ENCODE measurements around the gene GFRA4.

GFRA4 gene

GRCh38 chr20:3693376-3693775 is 30.2 kb upstream of the GFRA4 start:
- no peak for DNase-seq

DNA sequence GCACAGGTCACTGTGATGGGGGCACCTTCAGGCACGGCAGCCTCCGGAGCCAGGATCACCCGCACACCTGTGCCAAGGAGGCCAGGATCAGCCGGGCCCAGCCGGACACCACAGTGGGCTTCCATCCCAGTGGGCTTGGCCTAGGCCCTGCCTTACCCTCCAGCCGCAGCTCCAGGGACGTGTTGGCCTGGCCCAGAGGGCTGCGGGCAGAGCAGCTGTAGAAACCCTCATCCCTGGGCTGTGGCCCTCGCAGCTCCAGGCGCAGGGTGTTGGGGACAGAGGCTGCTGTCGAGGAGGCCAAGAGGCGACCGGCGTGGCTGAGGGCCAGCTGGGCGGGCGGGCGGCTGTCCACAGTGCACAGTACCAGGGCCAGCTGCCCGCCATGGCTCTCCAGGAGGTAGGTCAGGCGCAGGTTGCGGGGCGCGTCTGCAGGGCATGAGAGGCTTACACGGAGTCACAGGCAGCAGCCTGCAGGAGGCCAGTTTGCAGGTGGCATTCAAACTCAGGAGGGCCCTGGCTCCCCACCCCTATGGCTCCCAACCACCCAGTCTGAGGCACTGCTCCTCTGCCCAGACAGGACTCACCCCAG is 29.6 kb upstream of the GFRA4 start:
- DNase-seq, result no peak

- no peak for DNase-seq
Measured at GRCh38 chr20:3691897-3692296, 28.7 kb upstream of the GFRA4 start.

DNA sequence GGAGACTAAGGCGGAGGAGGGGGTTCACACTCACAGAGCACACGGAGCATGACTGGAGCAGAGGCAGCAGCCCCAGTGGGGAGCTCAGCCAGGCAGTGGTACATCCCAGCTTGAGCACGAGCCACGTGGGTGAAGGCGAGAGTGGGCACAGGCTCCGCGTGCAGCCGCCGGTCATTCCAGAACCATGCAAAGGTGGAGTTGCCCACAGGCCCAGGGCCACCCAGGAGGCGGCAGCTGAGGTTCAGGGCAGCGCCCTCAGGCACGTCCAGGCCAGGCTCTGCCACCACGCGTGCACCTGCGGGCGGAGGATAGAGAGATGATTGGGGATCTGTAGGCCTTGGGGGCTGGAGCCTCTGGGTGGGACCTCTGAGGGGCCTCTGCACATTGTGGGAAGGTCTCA is 28.1 kb upstream of the GFRA4 start:
- no peak for DNase-seq

- DNase-seq, result no peak
Measured at GRCh38 chr20:3690413-3690812, 27.2 kb upstream of the GFRA4 start.

DNA sequence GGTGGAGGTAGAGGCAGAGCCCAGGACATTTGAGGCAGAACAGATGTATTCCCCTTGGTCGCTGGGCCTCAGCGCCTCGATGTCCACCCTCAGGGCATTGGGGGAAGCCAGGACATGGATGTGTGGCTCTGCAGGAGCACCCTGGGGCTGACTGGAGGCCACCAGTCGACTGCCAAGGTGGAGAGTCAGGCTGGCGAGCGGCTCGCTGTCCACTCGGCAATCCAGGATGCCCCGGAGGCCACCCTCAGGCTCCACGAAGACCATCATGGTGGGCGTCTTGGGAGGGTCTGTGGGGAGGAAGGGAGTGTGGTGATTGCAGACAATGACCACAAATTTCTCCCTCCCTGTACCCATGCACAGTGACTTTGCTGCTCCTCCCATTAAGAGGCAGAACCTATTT is 26.8 kb upstream of the GFRA4 start:
- DNase-seq, result no peak

DNA sequence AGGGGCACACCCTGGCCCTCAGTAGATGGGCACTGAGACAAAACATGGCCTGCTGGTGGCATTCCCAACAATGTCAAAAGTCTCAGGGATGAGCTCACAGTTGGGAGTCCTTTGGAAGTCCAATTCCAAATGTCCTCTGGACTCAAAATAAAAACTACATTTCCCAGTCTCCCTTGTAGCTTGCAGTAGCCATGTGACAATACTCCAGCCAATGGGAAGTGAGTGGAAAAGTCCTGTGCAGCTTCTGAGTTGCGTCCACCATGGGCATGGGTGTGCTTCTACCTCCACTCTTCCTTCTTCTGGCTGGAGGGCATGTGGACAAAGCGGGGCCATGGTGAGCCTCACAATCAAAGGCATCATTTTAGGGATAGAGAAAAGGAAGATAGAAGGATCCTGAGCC is 24.5 kb upstream of the GFRA4 start:
- DNase-seq, result peak; percentile 66

- peak; percentile 88 for DNase-seq
Measured at GRCh38 chr20:3686867-3687321, 23.7 kb upstream of the GFRA4 start.

GRCh38 chr20:3686421-3686820 is 23.2 kb upstream of the GFRA4 start:
- DNase-seq, result no peak

GRCh38 chr20:3685341-3685740 is 22.1 kb upstream of the GFRA4 start:
- DNase-seq, result no peak

- no peak for DNase-seq
Measured at GRCh38 chr20:3681931-3682781, 19.0 kb upstream of the GFRA4 start, which contains the start of gene ADAM33. Gene ADAM33 (minus strand): TSS chr20:3682010. CDS start chr20:3682004, 6 bp downstream.

DNA sequence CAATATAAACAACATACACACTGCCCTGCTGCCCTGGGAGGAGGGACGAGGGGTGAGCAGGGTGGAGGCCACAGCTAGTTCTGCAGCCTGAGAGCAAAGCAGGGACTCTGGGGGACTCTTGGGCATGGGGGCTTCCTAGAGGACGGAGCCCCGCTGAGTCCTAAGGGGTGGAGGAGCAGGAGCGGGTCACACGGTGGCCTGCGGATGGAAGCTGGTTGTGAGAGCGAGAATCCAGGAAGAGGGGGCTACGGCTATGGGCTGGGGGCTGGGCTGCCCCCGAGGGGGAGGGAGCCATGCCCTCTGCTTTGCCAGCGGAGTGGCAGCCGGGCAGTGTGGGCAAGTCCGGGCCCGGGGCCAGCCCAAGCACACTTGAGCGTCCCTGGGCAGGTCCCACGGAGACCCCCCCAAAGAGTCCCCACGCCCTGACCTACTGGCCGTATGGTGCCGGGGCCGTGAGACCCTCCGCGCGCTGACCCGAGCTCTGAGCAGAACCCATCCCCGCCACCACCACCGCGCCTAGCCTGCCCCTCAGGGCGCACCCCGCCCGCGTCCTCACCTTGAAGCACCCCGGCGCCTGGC is 18.2 kb upstream of the GFRA4 start:
- no peak for DNase-seq

GRCh38 chr20:3680701-3681351 is 17.6 kb upstream of the GFRA4 start:
- no peak for DNase-seq

- peak; percentile 79 for DNase-seq
Measured at GRCh38 chr20:3679749-3680700, 16.8 kb upstream of the GFRA4 start.

DNA sequence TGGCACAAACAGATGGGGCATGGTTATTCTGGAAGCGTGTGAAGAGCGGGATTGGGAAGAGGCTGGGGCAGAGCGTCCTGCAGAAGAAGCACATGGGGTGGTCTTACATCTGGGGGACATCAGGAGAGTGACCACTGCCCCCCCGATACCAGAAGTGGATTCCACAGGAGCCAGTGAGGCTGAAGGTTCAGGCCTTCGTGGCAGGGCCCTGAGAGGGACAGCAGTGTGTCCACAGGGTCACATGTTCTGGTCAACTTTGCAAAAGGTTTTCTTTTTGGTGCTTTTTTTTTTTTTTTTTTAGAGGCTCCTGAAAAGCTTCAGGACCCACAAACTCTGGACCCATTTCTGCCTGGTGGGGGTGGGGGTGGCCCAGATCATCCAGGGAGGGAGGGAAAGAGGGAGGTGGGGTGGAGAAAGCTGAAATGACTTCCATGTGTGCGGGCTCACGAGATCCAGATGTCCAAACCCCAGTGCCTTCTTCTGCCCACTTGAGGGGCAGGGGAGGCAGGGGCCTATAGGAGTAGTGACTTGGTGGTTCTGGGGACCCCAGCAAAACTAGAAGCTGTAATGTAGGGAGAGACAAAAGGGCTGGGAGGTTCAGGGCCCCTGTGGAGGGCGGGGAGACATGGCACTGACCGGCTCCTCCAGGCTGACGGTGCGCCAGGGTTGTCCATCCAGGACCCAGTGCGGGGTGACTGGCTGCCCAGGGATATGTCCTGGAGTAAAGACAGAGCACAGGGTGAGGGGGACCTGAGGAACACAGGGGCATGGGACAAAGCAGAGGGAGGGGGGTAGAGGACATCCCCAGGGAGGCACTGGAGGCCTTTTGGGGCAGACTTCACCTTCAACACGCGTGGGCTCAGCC is 15.9 kb upstream of the GFRA4 start:
- DNase-seq, result peak; percentile 30

DNA sequence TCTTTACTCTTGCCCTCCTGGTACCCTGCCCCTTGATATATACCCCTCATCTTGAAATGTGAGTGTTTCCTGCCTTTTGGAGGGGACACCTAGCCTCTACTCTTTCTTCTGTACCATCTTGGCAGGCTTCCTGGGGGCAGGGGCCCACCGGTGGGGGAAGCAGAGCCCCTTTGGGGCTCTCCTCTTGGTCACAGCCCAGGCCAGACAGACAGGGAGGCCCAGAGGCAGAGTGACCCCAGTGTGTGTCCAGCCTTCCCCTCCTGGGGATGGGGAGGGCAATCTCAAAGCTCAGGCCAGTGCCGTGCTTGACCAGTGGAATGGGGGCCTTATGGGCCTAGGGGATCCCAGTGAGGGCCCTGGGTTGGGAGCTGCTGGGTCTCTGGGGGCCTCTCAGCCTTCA is 15.0 kb upstream of the GFRA4 start:
- DNase-seq, result no peak

DNA sequence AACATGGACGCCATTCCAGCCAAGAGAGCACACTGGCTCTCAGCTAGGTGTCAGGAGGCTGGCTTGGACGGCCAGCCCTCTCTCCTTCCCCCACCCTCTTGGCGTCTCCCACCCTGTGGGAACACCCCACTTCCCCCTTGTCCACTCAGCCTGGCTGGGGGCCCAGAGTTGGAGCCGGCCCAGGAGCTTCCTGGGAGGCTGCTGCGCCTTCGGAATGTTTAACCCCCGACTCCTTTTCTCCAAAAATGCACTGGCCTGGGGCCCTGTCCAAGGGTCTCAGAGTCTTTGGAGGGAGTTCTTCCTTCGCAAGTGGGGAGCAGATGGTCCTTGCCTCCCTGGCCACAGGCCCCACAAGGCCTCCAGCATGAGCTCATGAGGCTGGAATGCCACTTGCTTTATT is 14.5 kb upstream of the GFRA4 start:
- DNase-seq, result peak; percentile 23

- DNase-seq, result no peak
Measured at GRCh38 chr20:3674995-3675900, 12.0 kb upstream of the GFRA4 start.

DNA sequence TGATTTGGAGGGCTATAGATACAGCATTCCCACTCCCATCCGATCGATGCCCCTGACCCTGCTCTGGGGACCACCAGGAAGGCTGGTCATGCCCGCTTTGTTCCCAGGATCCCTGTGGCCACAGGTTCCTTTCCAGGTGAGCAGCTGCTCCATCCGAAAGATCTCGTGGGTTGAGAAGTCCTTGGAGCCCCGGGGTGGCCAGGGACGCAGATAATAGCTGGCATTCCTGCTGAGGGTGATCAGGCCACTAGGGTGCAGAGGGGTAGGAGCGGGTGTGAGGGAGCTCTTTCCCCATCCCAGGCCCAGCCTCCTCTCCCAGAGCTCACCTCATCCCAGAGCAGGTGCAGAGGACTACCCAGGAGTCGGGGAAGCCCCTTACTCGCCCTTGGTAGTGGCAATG is 11.2 kb upstream of the GFRA4 start:
- no peak for DNase-seq

Data from fibroblast of skin of right biceps (primary cell).